ENCODE measurements around the gene DAB2IP.
"Not testable (repeated sequence)": the region's sequence is repeated elsewhere in the genome, so short reads cannot be mapped to it uniquely, and the experiment has no call there.

The DAB2IP gene

DNA sequence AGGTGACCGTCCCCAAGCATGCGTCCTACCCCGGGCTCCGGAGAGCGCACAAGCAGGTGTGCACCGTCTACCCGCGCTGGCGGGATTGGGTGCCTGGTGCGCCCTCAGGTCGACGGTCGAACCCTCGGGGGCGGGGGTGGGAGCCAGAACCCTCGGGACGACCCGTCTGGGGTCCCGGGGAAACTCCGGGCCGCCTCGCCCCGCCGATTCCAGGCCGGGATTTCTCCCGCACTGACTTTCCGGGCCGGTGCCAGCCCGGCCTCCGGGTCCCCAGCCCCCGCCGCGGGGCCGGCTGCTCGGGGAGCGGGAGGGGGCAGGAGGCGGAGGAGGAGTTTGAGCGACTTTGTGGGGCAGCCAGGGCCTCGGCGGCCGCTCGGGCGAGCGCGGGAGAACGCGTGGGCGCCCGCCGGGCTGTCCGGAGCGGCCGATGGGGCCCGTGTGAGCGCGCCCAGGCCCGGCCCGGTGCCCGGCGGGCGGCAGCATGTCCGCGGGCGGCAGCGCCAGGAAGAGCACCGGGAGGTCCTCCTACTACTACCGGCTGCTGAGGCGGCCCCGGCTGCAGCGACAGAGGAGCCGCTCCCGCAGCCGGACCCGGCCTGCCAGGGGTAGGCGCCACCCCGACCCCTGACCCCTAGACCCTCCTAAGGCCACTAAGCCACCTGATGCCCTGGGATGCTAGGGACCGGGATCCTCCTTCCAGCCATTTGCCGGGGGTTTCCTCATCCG, at the start of gene DAB2IP:
TSS of gene DAB2IP (plus strand) at position 340 of the 726 bp plus-strand sequence. CDS start at position 482, 142 bp downstream.
- DNase-seq (ENCODE audit: low spot score), result peak; percentile 65

DNA sequence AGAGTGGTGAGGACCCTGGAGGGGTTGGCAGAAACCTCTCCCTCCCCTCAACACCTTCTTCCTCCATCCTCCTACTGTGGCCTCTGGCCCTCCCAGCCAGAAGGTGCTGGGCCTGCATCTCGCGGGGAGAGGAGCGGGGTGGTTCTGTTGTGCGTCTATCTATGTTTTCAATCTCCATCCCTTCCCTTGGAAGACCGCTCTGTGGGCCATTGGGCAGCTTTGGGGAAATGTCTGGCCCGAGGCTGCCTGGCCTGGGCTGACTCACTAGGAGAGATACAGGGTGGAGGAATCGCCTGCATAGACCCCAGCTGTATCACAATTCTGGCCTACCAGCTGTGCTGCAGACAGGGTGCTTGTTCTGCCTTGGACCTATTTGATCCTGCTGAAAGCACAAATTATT, 48.4 kb upstream of the DAB2IP start:
- no peak for DNase-seq (ENCODE audit: low spot score)

DNA sequence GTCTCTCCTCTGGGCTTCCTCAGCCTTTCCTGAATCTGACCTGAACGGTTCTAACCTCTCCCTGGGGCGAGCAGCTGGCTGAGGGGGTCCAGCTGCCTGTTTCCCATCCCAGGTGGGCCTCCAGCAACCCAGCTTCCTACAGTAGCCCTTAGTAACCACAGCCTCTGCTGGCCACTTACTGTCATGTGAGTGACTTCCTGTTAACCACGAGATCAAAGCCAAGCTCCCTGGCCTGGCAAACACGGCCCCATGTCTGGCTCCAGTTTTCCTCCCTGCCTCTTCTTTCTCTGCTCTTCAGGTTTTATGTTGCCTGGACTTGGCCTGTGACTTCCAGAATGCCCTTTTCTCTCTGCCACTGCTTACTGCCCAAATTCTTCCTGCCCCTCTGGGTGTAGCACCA, 47.2 kb upstream of the DAB2IP start:
- no peak for DNase-seq (ENCODE audit: low spot score)

DNA sequence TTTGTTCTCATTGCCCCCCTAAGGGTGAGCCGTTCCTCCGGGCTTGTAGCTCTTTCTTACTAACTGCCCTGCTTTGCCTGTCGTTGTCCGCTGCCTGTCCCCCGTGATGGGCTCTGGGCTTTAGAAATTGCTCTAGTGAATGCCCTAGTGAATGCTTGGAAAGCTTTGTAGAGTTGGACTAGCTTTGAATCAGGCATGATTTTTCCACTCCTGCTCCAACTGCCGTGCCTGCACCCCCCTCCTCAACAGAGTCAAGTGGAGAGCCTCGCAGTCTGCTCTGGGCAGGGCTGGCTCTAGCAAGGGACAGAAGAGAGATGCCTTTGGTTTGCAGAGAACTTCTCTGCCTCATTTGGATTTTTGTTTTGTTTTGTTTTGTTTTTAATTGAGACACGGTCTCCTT, 46.8 kb upstream of the DAB2IP start:
- DNase-seq (ENCODE audit: low spot score), result no peak

DNA sequence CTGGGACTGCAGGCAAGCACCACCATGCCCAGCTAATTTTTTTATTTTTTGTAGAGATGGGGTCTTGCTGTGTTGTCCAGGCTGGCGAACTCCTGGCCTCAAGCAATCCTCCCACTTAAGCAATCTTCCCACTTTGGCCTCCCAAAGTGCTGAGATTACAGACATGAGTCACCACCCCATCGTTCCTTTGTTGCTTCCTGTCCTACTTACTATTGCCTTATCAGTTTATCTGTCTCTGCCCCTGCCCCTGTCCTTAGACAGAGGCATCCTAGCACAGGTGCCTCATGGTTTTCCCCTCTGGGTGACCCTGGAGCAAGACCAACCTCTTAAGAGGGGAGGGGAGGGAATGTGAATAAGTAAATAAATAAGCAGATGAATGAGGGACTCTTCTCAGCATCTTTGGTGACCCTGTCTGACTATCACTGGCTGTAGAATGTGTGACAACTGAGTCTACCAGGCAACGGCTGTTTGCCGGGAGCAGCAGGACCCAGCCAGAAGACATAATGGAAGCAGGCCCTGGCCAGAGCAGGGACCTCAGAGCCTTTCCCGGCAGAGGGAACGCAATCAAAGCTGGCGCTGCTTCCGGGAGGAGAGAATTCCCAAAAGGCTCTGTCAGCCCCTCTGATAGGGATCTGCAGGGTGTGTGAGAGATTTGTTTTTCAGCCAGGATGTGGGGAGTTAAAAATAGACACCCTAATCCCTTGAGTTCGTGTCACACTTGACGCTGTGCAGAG, 43.8 kb upstream of the DAB2IP start:
- peak; percentile 22 for DNase-seq (ENCODE audit: low spot score)

DNA sequence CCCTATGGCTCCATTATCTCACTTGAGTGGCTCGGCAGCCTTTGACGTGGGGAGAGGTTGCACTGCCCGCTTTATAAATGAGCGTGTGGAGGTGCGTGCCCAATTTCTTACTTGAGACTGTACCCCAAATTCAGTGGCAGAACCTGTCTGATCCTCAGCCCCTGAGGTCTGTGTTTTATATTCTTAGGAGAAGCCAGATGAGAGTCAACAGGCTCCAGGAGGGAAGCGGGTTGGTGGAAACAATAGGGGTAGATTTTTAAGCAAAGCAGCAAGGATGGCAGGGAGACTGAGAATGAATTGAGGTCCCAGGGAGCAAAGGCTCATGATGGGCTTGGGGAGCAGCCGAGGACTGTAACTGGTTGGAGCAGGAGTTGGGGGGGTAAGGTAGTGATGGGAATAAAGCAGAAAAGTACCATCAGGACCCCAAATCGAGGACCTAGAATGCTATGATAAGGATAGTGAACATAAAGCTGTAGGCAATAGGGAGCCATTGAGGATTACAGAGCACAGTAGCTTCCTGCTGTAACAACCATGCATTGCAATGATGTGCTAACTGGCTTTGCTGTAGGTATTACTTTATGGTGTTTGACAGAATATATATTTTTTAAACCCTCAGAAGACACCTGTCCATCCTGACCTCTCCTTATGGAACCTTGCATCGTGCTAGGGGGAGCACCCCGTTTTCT, 43.1 kb upstream of the DAB2IP start:
- DNase-seq (ENCODE audit: low spot score), result no peak

DNA sequence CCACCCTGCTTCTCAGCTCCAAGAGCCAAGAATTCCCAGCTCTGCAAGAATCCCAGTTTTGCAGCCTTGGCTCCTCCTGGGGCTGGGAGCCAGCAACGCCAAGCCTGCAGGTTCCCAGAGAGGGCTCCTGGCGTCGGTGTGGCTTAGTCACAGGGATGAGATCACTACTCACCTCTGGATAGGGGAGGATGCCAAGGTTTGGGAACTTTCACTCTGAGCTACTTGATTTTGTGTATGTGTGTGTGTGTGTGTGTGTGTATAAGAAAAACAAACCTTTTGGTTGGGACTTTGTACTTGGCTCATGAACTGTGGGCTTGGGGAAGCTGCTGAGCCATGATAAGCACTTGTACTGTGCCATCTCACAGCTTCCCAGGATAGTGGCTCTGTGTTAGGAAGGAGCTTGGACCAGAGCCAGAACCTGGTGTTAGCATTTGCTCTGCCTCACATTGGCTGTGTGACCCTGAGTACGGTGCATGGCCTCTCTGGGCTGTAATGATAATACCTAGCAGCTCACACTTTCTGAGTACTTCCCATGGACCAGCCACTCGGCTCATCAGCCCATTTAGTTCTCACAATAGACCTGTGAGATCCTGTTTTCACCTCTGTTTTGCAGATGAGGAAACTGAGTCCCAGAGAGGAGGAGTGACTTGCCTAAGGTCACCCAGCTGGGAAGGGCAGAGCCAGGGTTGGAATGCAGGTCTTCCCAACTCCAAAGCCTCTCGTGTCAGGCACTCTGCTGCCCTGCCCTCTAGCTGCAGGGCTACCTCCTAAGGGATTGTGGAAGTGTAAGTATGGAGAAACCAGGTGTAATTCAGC, 41.4 kb upstream of the DAB2IP start:
- peak; percentile 58 for DNase-seq (ENCODE audit: low spot score)

DNA sequence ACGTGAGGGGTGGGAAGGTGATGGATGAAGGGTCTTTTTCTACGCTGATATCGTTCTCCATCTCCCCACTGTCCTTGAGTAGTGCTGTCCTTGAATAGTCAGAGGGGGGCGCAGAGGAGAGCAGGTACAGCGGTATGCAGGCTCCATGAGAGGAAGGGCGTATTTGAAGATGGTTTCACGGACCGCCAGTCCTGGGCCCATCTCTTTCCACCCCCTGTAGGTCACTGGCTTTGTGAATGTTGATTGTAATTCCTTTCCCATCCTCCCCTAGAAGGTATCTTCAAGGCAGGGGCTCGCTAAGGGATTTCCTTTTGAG, 40.8 kb upstream of the DAB2IP start:
- DNase-seq (ENCODE audit: low spot score), result no peak

DNA sequence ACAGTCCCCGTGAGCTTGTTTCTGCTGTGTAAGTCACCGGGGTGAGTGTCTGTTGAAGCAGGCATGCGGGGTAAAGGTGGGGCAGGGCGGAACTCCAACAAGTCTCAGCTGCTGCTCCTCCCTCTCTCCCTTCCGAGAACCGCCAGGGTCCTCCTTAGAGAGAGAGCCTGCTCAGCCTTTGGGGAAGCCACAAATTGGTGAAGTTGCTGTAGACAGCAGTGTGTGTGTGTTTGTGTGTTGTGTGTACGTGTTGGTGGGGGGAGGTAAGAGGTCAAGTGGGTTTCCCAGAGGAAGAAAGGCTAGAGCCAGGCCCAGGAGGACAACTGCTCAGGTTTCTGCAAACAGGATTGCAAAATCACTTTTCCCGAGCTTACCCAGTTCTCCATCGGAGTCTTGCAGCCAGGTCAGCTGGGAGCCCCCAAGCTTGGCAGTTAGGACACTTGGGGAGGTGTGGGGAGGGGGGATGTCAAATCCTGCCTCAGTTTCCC, 38.9 kb upstream of the DAB2IP start:
- no peak for DNase-seq (ENCODE audit: low spot score)

DNA sequence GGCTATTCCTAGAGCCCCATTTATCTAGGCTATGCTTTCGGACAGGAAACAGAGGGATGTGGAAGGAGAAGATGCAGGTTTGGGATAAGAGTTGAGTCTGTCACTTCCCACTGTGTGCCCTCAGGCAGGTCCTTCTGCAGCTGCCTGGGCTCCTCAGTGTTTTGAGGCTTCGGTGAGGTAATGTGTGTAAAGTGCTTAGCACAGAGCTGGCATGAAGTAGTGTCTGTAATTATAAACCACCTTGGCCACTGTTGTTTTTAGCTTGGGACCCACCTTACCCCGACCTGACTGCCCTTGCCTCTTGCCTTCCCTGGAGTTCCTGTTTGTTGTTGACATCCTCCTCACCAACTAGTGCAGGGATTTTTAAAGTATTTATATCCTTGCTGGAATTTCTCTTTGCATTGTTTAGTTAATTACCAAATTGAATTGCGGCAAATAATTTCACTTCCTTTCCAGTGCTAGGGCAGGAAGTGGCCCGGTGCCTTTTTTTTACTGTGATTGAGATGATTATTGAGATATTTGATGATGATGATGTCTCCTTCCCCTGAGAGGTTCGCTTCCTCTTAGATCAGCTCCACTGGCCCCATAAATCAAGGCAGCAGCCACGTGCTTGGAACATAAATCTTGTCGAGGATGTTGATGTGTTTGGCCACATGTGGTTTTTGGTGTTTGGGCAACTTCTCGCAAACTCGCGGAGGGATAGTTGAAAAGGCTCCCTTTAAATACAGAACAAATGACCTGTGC, 38.3 kb upstream of the DAB2IP start:
- no peak for DNase-seq (ENCODE audit: low spot score)

DNA sequence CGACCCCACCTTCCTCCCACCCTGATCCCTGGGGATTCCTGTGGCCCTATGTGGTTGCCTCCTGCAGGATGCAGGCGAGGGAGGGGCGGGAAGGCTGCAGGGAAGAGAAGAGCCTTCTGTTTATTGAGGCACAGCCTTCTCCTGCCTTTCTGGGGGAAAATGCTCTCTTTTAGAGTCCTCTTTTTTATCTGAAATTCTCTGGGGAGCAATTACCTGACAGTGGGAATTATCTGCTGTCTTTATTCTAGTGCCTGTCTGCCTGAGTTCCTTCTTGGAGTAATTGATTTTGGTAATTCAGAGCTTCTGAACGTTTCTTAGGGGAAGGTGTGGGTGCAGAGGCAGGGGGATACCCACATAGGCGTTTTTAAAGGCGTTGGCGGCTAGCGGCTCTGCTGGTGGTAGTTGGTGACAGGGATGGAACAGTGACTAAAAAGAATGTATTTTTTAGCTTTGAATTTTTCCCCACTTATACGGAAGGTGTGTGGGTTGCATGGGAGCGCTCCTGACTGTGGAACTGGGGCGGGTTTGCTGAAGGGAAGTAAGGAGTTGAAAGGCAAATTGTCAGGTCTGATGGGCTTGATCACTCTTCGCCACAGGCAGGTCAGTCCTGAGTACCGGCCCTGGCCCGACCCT, 35.2 kb upstream of the DAB2IP start:
- DNase-seq (ENCODE audit: low spot score), result no peak

DNA sequence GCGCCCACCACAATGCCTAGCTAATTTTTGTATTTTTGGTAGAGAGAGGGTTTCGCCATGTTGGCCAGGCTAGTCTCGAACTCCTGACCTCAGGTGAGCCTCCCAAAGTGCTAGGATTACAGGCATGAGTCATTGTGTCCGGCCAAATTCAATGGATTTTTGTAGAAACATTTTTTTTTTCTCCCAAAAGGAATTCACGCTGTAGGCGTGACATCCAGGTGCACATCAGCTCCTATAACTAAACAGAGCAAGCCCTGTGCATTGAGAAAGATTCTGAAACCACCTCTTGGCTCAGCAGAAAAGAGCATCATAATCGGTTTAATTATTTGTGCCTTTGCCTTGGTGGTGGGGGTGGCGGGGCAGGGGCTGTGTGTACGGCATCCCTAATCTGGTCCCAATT, 32.9 kb upstream of the DAB2IP start:
- no peak for DNase-seq (ENCODE audit: low spot score)

DNA sequence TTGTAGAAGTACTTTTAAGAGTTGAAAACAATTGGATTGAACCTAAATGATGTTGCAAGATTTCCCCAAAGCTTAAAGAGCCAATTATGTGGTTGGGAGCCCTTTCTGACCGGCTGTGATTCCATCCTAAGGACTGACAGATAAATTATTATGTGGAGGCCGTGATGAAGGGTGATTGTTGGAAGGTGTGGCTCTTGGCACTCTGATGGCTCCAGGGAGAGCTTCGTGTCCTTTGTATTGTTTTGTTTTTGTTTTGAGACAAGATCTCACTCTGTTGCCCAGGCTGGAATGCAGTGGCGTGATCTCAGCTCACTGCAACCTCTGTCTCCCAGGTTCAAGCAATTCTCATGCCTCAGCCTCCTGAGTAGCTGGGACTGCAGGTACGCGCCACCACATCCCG, 32.5 kb upstream of the DAB2IP start:
- DNase-seq (ENCODE audit: low spot score), result not testable (repeated sequence)

DNA sequence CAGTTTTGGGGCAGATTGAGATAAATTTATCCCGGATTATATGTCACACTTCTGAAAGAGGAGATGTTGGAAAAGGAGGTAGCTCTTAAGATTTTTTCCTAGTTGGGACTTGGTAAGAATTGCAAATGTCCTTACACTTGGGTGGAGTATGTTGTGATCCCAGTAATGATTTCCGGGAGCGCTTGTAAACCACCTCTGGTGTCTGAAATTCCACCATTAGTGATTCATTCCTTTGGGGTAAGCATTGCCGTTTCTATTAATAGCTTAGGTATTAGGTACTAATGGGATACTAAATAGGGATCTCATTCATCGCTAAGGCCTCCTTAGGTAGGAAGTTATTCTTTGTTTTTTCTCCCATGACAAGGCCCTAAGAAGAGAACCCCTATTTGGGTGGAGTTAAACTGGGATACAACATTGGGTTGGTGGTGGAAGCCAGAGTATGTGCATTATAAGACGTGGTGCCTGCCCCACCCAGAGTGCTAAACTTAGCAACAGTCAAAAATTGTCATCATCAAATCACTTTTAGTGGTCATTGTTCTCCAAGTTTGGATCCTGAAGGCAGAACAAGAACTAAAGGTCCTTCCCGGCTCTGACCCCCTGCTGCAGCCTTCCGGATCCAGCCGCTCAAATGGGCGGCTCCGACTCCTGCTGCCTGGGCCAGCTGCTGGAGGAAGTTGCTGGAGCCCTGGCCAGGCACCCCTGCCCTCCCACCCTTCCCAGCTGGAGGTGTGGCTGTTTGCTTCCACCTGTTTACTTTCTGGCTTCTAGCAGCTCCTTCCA, 31.7 kb upstream of the DAB2IP start:
- no peak for DNase-seq (ENCODE audit: low spot score)

DNA sequence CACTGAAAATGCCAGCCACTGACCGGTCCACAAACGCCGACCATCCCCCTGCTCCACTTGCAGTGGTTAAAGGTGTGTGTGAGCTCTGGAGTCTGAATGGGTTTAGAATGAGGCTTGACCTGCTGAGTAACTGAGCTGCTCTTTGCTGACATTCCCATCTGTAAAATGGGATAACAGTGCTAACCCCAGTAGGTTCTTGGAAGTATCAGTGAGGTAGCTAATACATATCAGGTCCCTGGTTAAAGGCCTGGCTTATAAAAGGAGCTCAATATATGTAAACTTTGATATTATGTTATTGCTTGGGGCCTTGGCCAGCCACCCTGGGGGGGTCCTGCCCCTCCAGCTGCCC, 31.1 kb upstream of the DAB2IP start:
- no peak for DNase-seq (ENCODE audit: low spot score)

DNA sequence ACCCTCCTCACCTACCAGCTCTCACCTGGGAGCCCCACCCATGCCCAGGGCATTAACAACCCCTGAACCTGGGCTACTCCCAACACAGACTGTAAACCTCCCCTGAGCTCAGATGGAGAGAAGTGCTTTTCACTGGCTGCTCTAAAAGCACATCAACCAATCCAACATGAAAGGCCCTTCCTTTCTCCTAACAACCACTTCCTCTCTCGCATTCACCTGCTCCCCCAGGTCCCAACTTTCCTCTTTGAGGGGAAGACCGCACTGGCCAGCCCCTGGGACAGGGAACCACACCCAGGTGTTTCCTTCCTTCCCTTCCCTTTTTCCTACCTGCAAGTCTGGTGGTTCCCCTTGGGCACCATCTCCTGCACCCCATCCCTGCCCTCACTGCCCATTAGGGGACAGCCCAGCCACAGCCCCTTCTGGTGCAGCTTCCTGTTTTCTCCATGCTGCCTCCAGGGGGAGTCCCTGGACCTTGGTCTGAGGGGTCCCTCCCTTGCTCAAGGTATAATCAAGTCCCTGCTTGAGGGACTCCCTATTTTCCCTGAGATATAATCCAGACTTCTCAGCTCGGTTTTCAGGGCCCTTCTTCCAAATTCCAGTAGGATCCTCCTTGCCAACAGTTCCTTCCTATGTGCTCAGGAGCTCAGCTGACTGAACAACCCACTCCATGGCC, 30.5 kb upstream of the DAB2IP start:
- no peak for DNase-seq (ENCODE audit: low spot score)

DNA sequence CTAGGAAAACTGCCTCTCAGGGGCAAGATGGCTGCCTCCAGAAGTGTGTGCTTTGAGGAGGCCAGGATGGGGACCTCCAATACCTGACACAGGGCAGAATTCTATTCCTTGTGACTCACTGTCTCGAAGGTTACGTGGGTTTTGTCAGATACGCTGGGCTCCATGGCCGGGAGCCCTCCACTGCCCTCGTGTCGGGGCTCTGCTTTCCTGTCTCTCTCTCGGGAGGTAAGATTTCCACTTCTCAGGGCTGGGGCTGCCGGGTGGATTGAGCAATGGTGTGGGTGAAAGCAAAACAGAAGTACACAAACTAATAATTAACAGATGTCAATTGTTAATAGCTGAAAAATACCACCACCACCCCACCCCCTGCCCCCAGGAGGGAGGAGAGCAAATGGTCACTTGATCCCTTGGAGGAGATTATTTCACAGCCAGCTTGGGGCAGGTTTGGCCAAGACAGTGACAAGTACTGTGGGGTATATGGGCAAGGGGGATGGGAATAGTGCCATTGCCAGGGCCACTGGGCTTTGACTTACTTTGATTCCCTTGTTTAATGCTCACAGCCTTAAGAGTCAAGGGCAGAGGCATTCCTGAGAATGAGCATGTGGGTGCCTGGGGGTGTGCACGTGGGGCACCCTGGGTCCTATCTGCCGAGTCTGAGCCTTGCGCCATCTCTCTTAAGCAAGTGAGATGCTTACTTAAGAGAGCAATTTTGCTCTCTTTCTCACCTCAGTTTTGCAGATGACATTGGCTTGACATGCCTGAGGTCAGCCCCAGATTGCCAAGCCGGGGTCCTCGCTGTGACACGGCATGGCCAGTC, 28.8 kb upstream of the DAB2IP start:
- DNase-seq (ENCODE audit: low spot score), result no peak

DNA sequence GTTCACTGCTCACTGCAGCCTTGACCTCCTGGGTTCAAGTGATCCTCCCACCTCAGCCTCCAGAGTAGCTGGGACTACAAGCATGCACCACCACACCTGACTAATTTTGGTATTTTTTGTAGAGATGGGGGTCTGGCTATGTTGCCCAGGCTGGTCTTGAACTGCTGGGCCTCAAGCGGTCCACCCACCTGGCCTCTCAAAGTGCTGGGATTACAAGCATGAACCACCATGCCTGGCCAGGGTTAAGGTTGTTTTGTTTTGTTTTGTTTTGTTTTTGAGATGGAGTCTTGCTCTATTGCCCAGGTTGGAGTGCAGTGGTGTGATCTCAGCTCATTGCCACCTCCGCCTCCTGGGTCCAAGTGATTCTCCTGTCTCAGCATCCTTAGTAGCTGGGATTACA, 28.0 kb upstream of the DAB2IP start:
- DNase-seq (ENCODE audit: low spot score), result not testable (repeated sequence)

DNA sequence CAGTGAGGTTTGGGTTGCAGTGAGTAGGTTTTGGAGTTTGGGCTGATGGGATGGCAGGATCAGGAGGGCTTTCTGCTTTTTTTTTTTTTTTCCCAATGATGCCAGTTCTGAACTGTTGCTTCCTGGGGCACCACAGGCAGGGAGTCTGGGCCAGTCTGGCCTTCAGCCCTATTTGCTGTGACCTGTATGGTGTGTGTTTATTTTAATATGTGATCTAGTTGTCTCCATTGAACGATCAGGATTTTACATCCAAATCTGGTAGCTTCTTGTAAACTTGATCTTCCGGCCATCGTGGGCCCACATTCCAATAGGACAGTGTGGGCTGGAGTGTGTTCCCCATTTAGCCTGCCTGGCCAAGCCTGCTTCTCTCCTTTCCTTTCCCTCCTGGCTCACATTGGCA, 25.8 kb upstream of the DAB2IP start:
- DNase-seq (ENCODE audit: low spot score), result no peak

All from AG08396 (cell line).